Fibroblast of mammary gland (primary cell): ENCODE results near the gene MGMT.

Experiments used
- DNase-seq: peaks from one replicate; pipeline ENCODE4 v3.0.0-alpha.2; 2010; ENCODE audit warnings: low read depth
- H3K4me3 ChIP-seq: 2 replicates; pipeline ENCODE4 v1.5.1; 2011; ENCODE audit warnings: low read depth, mild to moderate bottlenecking, low read length, moderate library complexity; ENCODE audit not compliant: control insufficient read depth
- CTCF ChIP-seq: conservative IDR thresholded peaks from 2 replicates; pipeline ENCODE4 v1.5.1; 2011; ENCODE audit warnings: low read depth, low read length, inconsistent platforms; ENCODE audit not compliant: control insufficient read depth, insufficient read depth

The MGMT gene

GRCh38 chr10:129716211-129716681 is 249.2 kb downstream of the MGMT start:
- DNase-seq: no peak

GRCh38 chr10:129716881-129717280 is 249.8 kb downstream of the MGMT start:
- TF ChIP-seq CTCF: no peak
- no peak for DNase-seq
- no peak overlapping the region for H3K4me3 ChIP-seq

More at GRCh38 chr10:129716211-129716681, 249.2 kb downstream of the MGMT start:
- no peak for TF ChIP-seq CTCF
- H3K4me3 ChIP-seq: no peak overlapping the region

- H3K4me3 ChIP-seq: no peak overlapping the region
- TF ChIP-seq CTCF: no peak
- DNase-seq: no peak
Measured at GRCh38 chr10:129717816-129718547, 250.9 kb downstream of the MGMT start.

DNA sequence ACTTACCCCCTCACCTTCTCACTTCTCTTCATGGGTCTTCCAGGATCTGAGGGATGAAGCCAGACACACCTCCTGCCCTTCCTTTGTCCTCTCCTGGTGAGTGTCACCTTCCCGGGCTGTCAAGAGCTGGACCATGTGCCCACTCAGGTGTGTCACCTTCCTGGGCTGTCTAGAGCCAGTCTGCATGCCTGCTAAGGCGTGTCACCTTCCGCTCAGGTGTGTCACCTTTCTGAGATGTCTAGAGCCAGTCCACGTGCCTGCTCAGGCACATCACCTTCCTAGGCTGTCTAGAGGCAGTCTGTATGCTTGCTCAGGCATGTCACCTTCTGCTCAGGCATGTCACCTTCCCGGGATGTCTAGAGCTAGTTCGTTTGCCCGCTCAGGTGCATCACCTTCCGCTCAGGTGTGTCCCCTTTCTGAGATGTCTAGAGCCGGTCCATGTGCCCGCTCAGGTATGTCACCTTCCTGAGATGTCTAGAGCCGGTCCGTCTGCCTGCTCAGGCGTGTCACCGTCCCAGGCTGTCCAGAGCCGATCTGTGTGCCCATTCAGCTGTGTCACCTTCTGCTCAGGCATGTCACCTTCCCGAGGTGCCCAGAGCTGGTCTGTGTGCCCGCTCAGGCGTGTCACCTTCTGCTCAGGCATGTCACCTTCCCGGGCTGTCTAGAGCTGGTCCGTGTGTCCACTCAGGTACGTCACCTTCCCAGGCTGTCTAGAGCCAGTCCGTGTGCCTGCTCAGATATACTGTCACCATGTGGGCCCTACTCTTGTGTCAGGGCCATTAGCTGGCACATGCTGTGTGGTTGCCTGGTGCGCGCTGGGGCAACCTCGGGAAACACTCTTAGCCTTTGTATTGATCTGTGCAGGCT is 251.7 kb downstream of the MGMT start:
- H3K4me3 ChIP-seq: no peak overlapping the region
- no peak for TF ChIP-seq CTCF
- DNase-seq: no peak

- no peak overlapping the region for H3K4me3 ChIP-seq
- DNase-seq: no peak
- no peak for TF ChIP-seq CTCF
Measured at GRCh38 chr10:129719415-129719739, 252.3 kb downstream of the MGMT start.

GRCh38 chr10:129719889-129720590 is 253.0 kb downstream of the MGMT start:
- H3K4me3 ChIP-seq: no peak overlapping the region
- no peak for DNase-seq
- TF ChIP-seq CTCF: no peak
